HCT116 (cell line): ENCODE results near the gene POLR2H. TPM values are rescaled to one million over a fixed set of nuclear protein-coding genes. Genes with fewer than 3 reads are reported as not detected.

Experiments used
- ATAC-seq: fragments of 200-7000 bp; cut with Tn5 transposase; 2 replicates; pipeline ENCODE4 v1.9.1; 2020; ENCODE audit warnings: mild to moderate bottlenecking, moderate library complexity
- BruUV-seq: library from RNA; stranded (reverse); fragments of 400-500 nt; replicated peaks from 2 replicates; lab custom pipeline; 2021; lab: Mats Ljungman, UMichigan
- CTCF ChIA-PET: fragments of 300-600 bp; sonication (Branson Sonifier 250); formaldehyde crosslinking; loops from one replicate; lab custom pipeline; 2021; ENCODE audit warnings: antibody characterized with exemption; lab: Charles Lee
- POLR2A ChIA-PET: fragments of 300-600, 350-600 bp; sonication (Branson Sonifier 250); formaldehyde crosslinking; loops from one replicate; lab custom pipeline; 2021; ENCODE audit warnings: antibody characterized with exemption; lab: Charles Lee
- RAD21 ChIA-PET, 2 experiments: fragments of 300-600 bp; sonication (Branson Sonifier 250); formaldehyde crosslinking; loops; one replicate each; lab custom pipeline; 2023; ENCODE audit warnings: low total read pairs in 2 of 2; ENCODE audit not compliant: uncharacterized antibody in 2 of 2, unreplicated experiment in 2 of 2, low non-redundant PET in 1 of 2; lab: Charles Lee
- DNase-seq: peaks from one replicate; pipeline ENCODE4 v3.0.0-alpha.2; 2010; ENCODE audit warnings: low read depth, low spot score
- H2AFZ ChIP-seq: fragments of 200-600 bp; shearing (Covaris generic), sonication (generic); 2 replicates; pipeline ENCODE4 v1.6.1; 2017; ENCODE audit warnings: low read depth, mixed run types, mixed read lengths, antibody characterized with exemption, low read length; ENCODE audit not compliant: poor library complexity, severe bottlenecking
- H3K27ac ChIP-seq: 2 replicates; pipeline ENCODE4 v1.5.1; 2012; ENCODE audit warnings: low read depth, low read length
- H3K27me3 ChIP-seq: fragments of 200-600 bp; sonication (generic); 2 replicates; pipeline ENCODE4 v1.6.1; 2016; ENCODE audit warnings: mixed run types, low read length, mixed read lengths; ENCODE audit not compliant: insufficient read depth
- H3K36me3 ChIP-seq, 2 experiments: fragments of 200-500 bp in 1 of 2; fragments of 200-600 bp in 1 of 2; sonication (Bioruptor generic) in 1 of 2; sonication (generic) in 1 of 2; 2 replicates each; pipeline versions ENCODE4 v1.5.1 to v1.6.1; 2014 to 2016; ENCODE audit warnings: low read length in 2 of 2, inconsistent platforms in 1 of 2, mixed read lengths in 1 of 2, mixed run types in 1 of 2; ENCODE audit not compliant: insufficient read depth in 2 of 2, control insufficient read depth in 1 of 2
- H3K4me1 ChIP-seq, 2 experiments: fragments of 200-600 bp in 1 of 2; sonication (generic) in 1 of 2; 2 replicates each; pipeline versions ENCODE4 v1.5.1 to v1.6.1; 2012 to 2017; ENCODE audit warnings: low read length in 2 of 2, inconsistent platforms in 1 of 2, mild to moderate bottlenecking in 1 of 2, mixed read lengths in 1 of 2, mixed run types in 1 of 2, moderate library complexity in 1 of 2; ENCODE audit not compliant: insufficient read depth in 2 of 2, control insufficient read depth in 1 of 2
- H3K4me2 ChIP-seq: fragments of 200-600 bp; sonication (generic); 2 replicates; pipeline ENCODE4 v1.6.1; 2017; ENCODE audit warnings: mixed run types, low read length, mixed read lengths
- H3K4me3 ChIP-seq, 2 experiments: fragments of 200-600 bp in 1 of 2; sonication (generic) in 1 of 2; replicated peaks in 1 of 2; 2 replicates each; pipeline ENCODE4 v1.5.1; 2011 to 2016; ENCODE audit warnings: low read length in 2 of 2, control low read depth in 1 of 2, low read depth in 1 of 2, mild to moderate bottlenecking in 1 of 2, mixed read lengths in 1 of 2, mixed run types in 1 of 2
- H3K79me2 ChIP-seq: fragments of 200-600 bp; sonication (generic); 2 replicates; pipeline ENCODE4 v1.6.1; 2017; ENCODE audit warnings: mild to moderate bottlenecking, mixed run types, low read length, moderate library complexity, mixed read lengths; ENCODE audit not compliant: insufficient read depth
- H3K9ac ChIP-seq: fragments of 200-600 bp; sonication (generic); 2 replicates; pipeline ENCODE4 v1.6.1; 2016; ENCODE audit warnings: low read length, mixed read lengths
- H3K9me2 ChIP-seq: fragments of 200-600 bp; sonication (generic), shearing (Covaris generic); 2 replicates; pipeline ENCODE4 v1.6.1; 2017; ENCODE audit warnings: mixed run types, mild to moderate bottlenecking, moderate library complexity; ENCODE audit not compliant: insufficient read depth
- H3K9me3 ChIP-seq, 2 experiments: fragments of 200-500 bp in 1 of 2; fragments of 200-600 bp in 1 of 2; sonication (Bioruptor generic) in 1 of 2; sonication (generic) in 1 of 2; 2 replicates each; pipeline ENCODE4 v1.6.1; 2014 to 2017; ENCODE audit warnings: low read length in 2 of 2, mixed read lengths in 2 of 2, inconsistent platforms in 1 of 2, low read depth in 1 of 2, mild to moderate bottlenecking in 1 of 2, mixed run types in 1 of 2, moderate library complexity in 1 of 2; ENCODE audit not compliant: control insufficient read depth in 1 of 2, insufficient read depth in 1 of 2
- H4K20me1 ChIP-seq: fragments of 200-600 bp; sonication (generic), shearing (Covaris generic); 2 replicates; pipeline ENCODE4 v1.6.1; 2017; ENCODE audit warnings: mixed run types, mild to moderate bottlenecking, moderate library complexity; ENCODE audit not compliant: insufficient read depth
- CEBPB ChIP-seq: IDR thresholded peaks from 2 replicates; pipeline ENCODE4 v1.6.1; 2012; ENCODE audit warnings: low read depth
- ELF1 ChIP-seq: IDR thresholded peaks from 2 replicates; pipeline ENCODE4 v1.6.1; 2012; ENCODE audit warnings: low read depth, borderline replicate concordance
- FOSL1 ChIP-seq: IDR thresholded peaks from 2 replicates; pipeline ENCODE4 v1.6.1; 2012; ENCODE audit warnings: low read depth
- JUND ChIP-seq: IDR thresholded peaks from 2 replicates; pipeline ENCODE4 v1.6.1; 2012
- POLR2A ChIP-seq: IDR thresholded peaks from 2 replicates; pipeline ENCODE4 v1.7.0; 2011; ENCODE audit warnings: borderline replicate concordance; ENCODE audit not compliant: insufficient read depth, insufficient read length; ENCODE audit errors: extremely low read depth
- POLR2AphosphoS5 ChIP-seq: IDR thresholded peaks from 2 replicates; pipeline ENCODE4 v1.6.1; 2011; ENCODE audit warnings: mild to moderate bottlenecking, low read depth, low read length, moderate library complexity
- RAD21 ChIP-seq: IDR thresholded peaks from 2 replicates; pipeline ENCODE4 v1.6.1; 2012; ENCODE audit warnings: low read depth, mild to moderate bottlenecking
- SP1 ChIP-seq: IDR thresholded peaks from 2 replicates; pipeline ENCODE4 v1.6.1; 2012; ENCODE audit warnings: low read depth
- SRF ChIP-seq: IDR thresholded peaks from 2 replicates; pipeline ENCODE4 v1.6.1; 2012; ENCODE audit warnings: low read depth
- TCF7L2 ChIP-seq: IDR thresholded peaks from 2 replicates; pipeline ENCODE4 v1.7.0; 2011; ENCODE audit warnings: borderline replicate concordance, inconsistent platforms; ENCODE audit not compliant: insufficient read depth, insufficient read length; ENCODE audit errors: extremely low read depth
- YY1 ChIP-seq: IDR thresholded peaks from 2 replicates; pipeline ENCODE4 v1.6.1; 2011; ENCODE audit warnings: low read length, low read depth, moderate library complexity, mild to moderate bottlenecking; ENCODE audit not compliant: insufficient replicate concordance; ENCODE audit errors: extremely low read depth
- ZFX ChIP-seq: fragments of 450-650 bp; IDR thresholded peaks from 2 replicates; pipeline ENCODE4 v1.6.1; 2017
- ZNF274 ChIP-seq: fragments of 200-500 bp; sonication (Bioruptor generic); IDR thresholded peaks from 2 replicates; pipeline ENCODE4 v1.6.1; 2014; ENCODE audit warnings: mild to moderate bottlenecking, low read depth, low read length, inconsistent platforms
- intact Hi-C: fragments of 100-400 bp; cut with micrococcal nuclease; formaldehyde crosslinking; loops from 2 replicates; pipeline ENCODE4 v1.10.0; 2022
- total RNA-seq: library from RNA; stranded (reverse); gene quantifications from one replicate; pipeline ENCODE4 v1.2.1, GENCODE V29; 2021; ENCODE audit not compliant: unreplicated experiment
- TF ChIP-seq, protein P1 (sequence below): IDR thresholded peaks from 2 replicates; pipeline ENCODE4 v1.6.1; 2012; ENCODE audit warnings: low read depth
- TF ChIP-seq, protein P2 (sequence below): IDR thresholded peaks from 2 replicates; pipeline ENCODE4 v1.6.1; 2012
- TF ChIP-seq, protein P3 (sequence below): IDR thresholded peaks from 2 replicates; pipeline ENCODE4 v1.6.1; 2011; ENCODE audit warnings: mild to moderate bottlenecking, low read length, moderate library complexity; ENCODE audit not compliant: insufficient replicate concordance; ENCODE audit errors: extremely low read depth

The POLR2H gene
- total RNA-seq, 1 experiment from 2014 or later: 156 TPM

DNA sequence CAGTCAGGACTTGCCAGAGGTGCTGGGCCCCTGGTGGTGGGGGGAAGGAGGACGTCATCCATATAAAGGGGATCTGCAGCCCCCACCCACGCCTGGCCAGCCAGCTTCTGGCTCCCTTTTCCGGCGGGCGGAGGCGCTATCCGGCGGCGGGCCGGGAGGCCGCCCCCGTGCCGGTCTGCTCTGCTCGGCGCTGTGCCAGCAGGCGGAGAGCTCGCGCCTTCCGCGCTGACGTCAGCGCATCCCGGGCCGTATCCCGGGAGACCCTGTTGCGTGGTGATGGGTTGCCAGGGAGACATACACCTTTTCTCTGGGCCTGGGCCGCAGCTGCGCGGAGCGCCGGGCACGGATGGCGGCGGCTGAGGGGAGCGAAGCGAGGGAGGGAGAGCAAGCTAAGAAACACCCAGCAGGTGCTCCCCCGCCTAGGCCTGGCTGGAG, 23.0 kb upstream of the POLR2H start:
- ATAC-seq (no peak), DNase-seq (no peak)
- Histone ChIP-seq H2AFZ (no peak overlapping the region), H3K9me2 (no peaks in the 10 kb centered on the region), H3K4me1 (peaks cover 2 to 40% of the 10 kb centered on the region in 2 experiments; a peak in 3 of 4 replicates), H3K9ac (no peak overlapping the region), H4K20me1 (peaks cover 17% of the 10 kb centered on the region; the same call in 1 of the 2 replicates), H3K36me3 (peaks cover 15 to 18% of the 10 kb centered on the region in 2 experiments; a peak in 3 of 4 replicates), H3K9me3 (no peaks in the 10 kb centered on the region), H3K4me3 (no peak overlapping the region), H3K27ac (no peak overlapping the region), H3K4me2 (no peak overlapping the region), H3K27me3 (no peaks in the 10 kb centered on the region), H3K79me2 (peaks cover 23% of the 10 kb centered on the region; the same call in 1 of the 2 replicates)
- ChIA-PET POLR2A (no interaction called here), RAD21 (no interaction called here), CTCF (no interaction called here)
- intact Hi-C loops: no loop called here
- no TSS peak for BruUV-seq
- no peak for TF ChIP-seq ZFX
- no peak for TF ChIP-seq RAD21
- no peak for TF ChIP-seq FOSL1
- no peak for TF ChIP-seq ZNF274
- no peak for TF ChIP-seq YY1
- no peak for TF ChIP-seq ELF1
- no peak for TF ChIP-seq POLR2AphosphoS5
- TF ChIP-seq, protein P1, sequence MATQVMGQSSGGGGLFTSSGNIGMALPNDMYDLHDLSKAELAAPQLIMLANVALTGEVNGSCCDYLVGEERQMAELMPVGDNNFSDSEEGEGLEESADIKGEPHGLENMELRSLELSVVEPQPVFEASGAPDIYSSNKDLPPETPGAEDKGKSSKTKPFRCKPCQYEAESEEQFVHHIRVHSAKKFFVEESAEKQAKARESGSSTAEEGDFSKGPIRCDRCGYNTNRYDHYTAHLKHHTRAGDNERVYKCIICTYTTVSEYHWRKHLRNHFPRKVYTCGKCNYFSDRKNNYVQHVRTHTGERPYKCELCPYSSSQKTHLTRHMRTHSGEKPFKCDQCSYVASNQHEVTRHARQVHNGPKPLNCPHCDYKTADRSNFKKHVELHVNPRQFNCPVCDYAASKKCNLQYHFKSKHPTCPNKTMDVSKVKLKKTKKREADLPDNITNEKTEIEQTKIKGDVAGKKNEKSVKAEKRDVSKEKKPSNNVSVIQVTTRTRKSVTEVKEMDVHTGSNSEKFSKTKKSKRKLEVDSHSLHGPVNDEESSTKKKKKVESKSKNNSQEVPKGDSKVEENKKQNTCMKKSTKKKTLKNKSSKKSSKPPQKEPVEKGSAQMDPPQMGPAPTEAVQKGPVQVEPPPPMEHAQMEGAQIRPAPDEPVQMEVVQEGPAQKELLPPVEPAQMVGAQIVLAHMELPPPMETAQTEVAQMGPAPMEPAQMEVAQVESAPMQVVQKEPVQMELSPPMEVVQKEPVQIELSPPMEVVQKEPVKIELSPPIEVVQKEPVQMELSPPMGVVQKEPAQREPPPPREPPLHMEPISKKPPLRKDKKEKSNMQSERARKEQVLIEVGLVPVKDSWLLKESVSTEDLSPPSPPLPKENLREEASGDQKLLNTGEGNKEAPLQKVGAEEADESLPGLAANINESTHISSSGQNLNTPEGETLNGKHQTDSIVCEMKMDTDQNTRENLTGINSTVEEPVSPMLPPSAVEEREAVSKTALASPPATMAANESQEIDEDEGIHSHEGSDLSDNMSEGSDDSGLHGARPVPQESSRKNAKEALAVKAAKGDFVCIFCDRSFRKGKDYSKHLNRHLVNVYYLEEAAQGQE: no peak
- no peak for TF ChIP-seq TCF7L2
- no peak for TF ChIP-seq CEBPB
- no peak for TF ChIP-seq POLR2A
- no peak for TF ChIP-seq SRF
- TF ChIP-seq, protein P2, sequence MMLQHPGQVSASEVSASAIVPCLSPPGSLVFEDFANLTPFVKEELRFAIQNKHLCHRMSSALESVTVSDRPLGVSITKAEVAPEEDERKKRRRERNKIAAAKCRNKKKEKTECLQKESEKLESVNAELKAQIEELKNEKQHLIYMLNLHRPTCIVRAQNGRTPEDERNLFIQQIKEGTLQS: no peak
- TF ChIP-seq, protein P3, sequence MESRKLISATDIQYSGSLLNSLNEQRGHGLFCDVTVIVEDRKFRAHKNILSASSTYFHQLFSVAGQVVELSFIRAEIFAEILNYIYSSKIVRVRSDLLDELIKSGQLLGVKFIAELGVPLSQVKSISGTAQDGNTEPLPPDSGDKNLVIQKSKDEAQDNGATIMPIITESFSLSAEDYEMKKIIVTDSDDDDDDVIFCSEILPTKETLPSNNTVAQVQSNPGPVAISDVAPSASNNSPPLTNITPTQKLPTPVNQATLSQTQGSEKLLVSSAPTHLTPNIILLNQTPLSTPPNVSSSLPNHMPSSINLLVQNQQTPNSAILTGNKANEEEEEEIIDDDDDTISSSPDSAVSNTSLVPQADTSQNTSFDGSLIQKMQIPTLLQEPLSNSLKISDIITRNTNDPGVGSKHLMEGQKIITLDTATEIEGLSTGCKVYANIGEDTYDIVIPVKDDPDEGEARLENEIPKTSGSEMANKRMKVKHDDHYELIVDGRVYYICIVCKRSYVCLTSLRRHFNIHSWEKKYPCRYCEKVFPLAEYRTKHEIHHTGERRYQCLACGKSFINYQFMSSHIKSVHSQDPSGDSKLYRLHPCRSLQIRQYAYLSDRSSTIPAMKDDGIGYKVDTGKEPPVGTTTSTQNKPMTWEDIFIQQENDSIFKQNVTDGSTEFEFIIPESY: no peak
- no peak for TF ChIP-seq JUND
- TF ChIP-seq SP1: no peak
